Kidney glomerular epithelial cell (primary cell): Measurements from ENCODE around the gene FOXP1.
"Not testable (repeated sequence)": the region's sequence is repeated elsewhere in the genome, so short reads cannot be mapped to it uniquely, and the experiment has no call there.

Experiments used
- DNase-seq: peaks from one replicate; lab custom pipeline; 2025; lab: John Stamatoyannopoulos, UW

Gene FOXP1

DNA sequence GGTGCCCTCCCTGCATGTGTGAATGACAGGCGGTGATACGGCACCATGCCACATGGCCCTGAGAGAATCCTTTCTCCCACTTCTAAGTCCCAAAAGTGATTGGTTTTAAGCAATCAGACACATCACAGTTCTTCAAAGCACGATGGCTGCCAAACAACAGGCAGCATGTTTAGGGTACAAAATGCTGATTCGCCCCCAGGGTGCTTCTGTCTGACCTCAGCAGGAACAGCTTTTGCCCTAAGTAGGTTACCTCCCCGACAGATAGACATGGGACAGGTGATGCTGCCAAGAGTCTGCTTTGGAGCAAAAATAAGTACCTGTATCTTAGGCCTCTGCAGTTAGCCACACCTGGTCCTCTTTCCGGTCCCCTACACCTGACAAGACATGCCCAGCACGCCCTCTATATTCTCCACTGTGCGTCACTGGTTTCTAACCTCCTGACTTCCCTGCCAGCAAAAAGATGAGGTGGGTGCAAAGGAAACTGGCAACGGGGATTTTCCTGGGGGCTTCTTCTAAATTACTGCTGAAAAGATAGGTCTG, 549.8 kb downstream of the FOXP1 start:
- DNase-seq = no peak

DNA sequence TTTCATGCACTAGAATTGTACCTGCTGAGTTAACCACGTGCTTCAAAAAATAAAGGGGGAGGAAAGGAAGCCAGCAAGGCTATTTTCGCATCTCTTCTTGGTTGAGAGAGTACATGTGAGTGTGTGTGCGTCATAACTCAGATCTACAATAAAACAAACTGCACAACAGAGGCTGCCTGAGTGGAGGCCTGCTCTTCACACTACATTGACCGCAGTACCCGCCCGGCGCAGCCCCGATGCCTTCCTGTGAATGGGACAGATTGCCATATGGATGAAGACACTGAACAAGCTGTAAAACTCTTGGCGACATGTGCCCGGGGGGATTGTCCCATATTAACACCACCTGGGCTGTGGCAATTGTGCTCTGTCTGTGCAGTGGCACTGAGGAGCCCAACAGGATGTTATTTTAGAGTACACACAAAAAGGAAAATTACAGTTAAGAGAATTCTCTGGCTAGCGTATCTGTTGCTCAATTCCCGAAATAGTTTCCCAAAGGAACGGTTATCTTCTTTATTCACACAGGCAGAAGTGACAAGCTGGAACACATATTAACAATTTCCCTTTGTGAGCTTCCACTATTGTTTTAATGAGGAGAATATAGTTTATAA, 551.5 kb downstream of the FOXP1 start:
- no peak for DNase-seq

DNA sequence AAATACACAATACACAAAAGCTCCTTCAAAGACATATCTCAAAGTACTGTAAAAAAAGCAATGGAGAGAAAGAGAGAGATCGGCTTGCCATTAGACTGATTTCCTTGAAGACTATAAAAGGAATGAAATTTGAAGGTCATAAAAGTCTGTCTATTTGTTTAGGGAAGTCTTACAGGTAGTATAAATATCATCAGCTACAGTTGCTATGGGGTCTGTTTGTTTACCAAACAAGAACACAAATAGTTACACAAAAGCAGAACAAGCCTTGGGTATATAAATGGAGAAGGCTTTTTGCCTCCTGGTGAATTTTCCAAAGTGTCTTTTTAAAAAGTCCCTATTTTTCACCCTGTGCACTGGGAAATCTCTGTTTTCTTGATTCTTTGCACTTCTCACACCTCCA, 552.3 kb downstream of the FOXP1 start:
- no peak for DNase-seq

DNA sequence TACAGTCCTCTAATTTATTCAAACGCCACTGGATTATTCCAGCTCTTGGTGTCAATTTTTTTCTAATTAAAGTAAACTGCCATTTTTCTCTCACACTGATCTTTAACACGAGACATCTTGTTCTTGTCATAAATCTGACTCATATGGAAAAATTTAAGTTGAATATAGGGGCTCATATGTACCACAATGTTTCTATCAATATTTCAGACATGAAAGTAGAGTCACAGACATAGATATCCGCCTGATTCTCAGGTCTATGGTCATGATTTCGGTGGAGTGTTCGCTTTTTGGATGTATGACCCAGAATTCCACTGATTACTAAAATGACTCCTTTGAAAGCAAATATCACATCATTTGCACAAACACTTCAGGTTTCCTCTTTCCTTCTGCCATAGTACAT, 552.8 kb downstream of the FOXP1 start:
- DNase-seq = no peak

DNA sequence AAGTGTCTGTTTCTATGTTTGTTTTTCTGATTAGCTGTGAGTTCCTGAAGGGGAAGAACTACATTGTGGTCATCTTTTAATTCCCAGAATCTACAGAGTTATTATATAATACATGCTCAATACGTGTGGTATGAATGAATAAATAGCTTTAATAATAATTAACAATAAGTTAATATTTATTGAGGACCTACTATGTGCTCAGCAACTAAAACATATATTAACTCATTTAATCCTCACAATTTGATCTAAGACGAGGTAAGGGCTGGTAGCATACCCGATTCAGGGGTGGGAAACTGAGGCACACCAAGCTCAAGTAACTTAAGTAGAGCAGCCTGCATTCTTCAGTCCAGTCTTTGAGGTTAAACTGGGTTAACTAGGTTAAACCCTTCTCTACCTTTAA, 553.8 kb downstream of the FOXP1 start:
- DNase-seq = no peak

DNA sequence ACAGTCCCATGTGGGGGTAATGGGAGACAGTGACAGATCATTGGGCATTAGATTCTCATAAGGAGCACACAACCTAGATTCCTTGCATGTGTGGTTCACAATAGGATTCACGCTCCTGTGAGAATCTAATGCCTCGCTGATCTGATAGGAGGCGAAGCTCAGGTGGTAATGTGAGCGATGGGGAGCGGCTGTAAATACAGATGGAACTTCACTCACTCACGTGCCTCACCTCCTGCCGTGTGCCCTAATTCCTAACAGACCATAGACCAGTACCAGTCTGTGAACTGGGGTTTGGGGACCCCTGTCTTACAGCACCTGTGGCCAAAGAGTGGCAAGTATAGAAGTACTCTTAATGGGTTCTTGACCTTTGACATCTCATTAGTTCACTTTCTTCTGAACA, 554.7 kb downstream of the FOXP1 start:
- DNase-seq = no peak

DNA sequence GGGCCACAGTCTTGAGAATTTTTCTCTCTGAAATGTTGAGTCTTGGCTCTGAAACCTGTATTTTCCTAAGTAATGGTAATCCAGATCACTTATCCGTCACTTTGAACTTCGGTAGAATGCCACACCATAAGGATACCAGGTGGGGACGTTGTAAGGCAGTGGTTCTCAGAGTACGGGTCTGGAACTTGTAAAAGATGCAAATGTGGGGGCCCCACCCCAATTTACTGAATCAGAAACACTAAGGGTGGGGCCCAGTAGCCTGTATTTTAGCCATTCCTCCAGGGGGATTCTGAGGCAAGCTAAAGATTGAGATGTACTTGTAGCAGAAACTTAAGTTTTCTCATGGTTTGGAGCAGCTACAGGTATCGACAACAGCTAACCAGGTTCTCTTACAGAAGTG, 555.3 kb downstream of the FOXP1 start:
- DNase-seq = no peak

DNA sequence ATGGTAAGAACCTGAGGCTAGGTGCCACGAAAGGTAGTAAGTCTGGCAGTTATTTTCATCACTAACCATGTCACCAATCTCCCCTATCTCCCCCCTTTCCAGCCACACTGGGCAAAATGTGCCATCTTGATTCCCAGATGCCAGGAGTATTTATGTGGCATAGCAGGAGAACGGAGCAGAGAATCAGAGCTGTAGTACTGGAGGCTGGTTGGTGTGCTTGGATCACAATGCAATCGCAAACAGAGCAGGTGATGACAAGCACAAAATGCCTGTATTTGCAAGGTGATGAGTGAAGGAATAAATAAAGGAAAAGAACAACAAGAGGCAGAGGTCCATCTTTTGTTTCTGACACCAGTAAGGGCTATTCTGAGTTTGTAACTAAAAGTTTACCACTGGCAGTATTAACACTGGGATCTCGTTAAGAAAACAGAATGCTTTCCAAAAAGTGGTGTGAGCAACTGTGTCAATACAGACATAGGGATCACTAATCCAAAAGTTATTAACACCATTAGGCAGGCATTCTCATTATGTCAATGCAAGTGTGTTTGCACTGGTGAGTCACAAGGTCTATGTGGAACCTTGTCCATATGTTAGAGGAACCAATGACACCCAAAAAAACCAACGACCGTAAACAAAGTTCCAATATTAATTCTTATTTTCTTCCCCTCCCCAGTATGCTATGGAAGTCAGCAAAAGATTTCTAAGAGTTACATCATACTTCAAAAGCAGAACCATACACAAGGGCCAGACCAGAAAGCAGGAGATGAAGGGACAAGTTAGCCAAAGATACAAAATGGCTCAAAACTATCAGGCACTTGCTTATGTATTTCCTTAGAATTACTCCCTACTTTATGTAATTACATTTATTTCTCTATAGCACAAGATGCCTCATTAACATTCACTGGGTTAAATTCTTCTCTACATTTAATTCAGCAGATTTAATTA, 556.6 kb downstream of the FOXP1 start:
- DNase-seq = no peak

DNA sequence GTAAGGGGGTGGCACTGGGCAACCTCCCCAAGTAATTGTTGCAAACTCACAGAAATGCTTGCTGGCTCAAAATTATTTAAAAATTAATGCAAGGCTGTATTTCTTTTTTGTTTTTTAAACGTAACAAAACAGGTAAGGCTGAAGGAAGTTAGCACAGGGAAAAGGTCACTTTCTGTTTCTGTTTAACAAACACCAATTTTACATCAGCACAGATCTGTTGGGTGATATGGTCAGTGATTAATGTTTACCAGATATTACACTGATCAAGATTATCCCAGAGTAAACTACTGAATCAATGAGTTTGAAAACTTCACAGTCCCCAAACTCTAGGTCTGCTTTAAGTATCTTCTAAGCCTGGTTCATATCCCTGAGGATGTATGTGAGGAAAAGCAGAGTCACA, 558.0 kb downstream of the FOXP1 start:
- no peak for DNase-seq

DNA sequence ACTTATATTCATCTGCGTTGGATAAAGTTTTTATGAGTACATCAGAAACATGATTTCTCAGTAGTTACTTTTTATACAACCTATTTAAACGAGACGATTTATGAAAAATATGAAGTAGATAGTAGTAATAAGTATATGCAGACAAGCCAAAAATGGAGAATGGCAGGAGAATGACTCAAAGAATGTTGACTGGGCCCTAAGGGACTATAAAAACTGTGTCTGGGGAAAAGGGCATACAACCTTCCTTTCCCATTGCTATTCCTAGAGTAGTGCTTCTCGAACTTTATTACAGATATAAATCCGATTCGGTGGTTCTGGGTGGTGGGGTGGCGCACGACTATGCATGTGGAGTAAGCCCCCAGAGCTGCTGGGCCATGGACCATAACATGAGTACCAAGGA, 558.5 kb downstream of the FOXP1 start:
- DNase-seq = no peak

DNA sequence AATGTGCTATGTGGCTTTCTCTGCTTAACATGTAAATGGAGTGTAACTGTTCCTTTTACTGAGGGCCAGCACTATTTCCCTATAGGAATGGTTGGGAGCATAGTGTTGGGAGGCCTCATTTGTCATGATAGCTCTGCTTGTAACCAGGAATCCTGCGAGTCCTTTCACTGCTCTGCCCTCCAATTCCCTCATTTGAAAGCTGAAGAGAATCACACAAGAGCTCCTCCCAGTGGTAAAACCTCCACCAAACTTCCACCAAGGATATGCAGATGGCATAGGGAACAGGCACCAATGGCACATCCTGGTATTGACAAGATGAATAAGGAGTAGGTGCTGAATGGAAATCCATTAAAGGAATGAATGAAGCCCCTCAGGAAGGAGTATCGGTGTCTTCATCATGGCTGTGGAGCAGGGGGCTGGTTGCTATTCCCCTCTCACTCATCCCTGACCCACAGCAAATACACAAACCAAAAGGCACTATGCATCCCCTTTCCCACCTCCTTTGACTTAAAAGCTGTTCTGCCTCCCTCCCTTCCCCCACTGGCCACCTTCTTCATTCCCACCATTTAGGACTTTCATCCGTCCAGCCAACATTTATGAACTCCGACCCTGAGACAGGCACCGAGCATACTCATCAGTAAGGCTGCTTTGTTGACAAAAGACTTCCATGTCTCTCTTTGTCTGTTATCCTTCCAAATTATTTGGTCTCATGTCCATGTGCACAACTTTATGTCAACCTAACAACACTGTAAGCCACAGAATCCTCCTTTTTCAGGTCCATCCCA, 560.8 kb downstream of the FOXP1 start:
- no peak for DNase-seq

DNA sequence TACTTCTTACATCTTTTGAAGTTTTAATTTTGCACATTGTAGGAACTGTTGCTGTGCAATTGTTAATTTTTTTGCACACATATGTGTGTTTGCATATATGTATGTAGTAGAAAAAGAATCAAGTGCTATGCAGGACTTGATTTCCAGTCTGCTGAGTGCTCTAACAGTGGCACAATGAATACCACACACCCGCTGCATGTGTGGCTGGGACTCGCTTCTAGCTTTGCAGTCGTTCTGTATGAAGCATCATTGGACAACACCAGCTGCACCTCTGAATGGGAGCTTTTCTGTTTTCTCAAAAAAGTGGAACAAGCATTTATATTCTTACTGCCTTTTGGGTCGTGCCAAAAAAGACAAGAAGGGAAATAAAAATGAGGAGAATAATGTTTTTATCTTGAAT, 564.7 kb downstream of the FOXP1 start:
- DNase-seq = no peak

DNA sequence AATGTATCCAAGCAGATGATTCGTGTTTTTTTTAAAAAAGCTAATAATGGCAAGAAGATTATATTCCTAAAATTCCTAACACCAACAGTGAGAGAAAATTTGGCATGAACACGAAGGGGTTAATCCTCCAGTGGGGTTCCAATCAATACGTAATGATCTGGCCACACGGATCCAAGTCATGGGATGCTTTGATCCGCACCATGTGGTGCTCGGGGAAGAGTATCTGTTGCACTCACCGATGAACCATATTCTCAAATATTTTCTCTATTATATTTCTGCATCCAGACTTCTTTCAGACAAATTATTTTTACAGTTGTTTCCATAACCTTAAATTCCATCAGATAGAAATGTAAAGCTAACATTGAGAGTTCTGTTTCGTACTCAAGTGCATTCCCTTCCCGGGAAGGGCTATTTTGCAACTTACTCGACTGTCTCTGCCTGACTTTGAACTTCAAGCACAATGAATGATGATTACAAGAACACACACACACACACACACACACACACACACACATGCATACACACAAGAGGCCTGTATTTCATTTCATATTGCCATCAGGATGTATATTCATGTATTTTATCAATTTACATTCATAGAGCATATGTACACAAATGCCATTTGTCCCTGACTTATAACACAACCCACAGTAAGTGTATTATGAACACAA, 567.2 kb downstream of the FOXP1 start:
- DNase-seq = no peak

DNA sequence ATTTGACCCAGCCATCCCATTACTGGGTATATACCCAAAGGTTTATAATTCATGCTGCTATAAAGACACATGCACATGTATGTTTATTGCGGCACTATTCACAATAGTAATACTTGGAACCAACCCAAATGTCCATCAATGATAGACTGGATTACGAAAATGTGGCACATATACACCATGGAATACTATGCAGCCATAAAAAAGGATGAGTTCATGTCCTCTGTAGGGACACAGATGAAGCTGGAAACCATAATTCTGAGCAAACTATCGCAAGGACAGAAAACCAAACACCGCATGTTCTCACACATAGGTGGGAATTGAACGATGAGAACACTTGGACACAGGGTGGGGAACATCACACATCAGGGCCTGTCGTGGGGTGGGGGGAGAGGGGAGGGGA, 568.9 kb downstream of the FOXP1 start:
- DNase-seq = not testable (repeated sequence)

DNA sequence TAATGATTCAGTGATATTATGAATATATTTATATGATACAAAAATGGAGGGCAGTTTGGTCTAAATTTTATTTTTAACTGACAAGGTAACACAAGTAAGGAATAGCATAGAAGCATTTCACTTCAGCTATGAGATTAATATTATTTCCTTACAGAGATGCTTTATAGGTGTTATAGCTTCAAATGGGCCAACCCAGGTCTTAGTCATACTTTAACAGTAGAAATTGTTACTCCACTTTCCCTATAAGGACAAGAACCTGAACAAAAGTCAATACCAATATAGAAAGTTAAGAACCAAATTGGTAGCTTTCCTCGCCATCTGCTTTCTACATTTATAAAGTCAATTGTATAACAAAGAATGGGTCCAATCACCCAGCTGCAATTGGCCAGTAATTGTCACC, 570.6 kb downstream of the FOXP1 start:
- DNase-seq = no peak

DNA sequence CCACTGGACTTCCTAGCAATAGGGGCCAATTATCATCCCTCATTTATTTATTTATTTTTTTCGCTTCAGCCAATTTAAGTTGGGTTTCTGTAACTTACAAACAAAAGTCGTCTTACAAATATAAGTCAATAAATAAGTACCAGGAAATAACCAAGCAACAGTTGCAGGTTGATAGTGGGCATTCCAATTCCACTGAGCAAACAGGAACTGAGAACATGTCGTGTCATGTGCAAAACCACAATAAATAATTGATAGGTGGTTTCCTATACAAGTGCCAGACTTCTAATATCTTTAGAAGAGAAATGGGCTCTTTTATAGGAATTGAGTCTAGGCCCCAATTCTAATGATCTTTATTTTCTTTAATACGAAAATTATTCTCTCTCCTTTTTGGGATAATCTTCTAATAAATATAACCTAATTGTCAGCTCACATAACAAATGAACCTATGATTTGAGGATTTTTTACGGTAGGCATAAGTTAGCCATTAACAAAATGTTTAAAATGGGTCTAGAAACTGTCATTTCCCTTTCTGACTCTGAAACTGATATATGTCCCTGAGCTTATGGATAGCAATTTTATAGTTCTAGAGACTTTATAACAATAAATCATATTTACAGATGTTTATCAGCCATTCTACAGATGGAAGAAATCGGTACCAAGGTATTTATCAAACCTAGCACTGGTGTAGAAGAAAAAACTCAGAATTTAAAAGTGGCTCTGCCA, 571.8 kb downstream of the FOXP1 start:
- no peak for DNase-seq

DNA sequence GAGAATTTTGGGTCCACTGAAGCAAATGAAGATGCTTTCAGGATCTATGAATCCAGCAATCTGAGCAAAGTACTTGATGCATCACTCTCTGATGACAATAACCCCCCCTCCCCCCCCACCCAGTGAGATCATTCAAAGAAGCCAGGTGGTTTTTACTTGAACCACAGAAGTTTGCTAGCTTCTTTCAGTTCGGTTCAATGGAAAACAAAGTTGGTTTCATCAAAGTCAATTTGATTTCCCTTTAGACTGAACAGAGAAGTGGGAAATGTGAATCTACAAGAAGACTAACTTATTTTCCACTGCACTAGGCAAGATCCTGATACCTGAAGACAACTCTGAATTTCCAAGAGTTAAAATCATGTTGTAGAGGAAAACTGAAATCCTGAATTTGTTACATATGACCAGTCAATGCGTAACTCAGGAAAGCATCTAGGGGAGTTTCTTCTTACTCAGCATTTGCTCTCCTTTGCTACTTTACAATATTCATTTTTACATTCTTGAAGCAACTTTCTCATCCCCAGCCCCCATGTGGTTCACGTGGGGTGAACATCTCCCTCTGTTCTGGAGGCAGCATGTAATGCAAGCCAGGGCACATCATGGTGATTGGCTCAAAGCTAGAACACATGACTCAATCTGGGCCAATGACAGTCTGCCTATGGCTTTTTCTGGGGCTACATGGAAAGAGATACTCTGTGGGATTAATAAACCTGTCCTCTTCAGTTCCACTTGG, 572.6 kb downstream of the FOXP1 start:
- peak; percentile 18 for DNase-seq

DNA sequence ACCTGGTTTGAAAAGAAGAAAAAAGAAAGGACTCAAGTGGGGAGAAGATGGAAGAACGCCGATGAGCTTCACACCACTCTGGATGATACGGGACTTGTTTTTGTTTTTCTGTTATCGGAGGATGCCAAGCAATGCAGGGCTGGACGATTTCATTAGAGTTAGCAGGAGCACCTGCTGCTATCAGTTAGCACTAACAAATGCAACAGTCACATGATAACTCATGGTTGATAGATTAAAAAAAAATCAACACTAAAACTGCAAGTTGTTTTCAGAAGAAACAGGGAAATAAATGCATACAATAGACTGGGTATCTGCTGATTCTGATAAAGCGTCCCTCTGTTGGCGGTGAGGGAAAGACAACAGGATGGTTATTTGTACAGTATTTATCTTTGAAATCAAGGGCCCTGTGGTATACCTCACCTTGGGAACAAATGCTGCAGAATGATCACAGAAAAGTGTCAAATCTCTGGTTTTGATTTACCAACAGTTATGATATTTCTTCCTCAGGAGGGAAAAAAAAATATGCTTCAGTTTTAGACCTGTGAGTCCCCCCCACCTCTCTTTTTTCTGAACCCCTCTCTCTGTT, 575.1 kb downstream of the FOXP1 start:
- no peak for DNase-seq

DNA sequence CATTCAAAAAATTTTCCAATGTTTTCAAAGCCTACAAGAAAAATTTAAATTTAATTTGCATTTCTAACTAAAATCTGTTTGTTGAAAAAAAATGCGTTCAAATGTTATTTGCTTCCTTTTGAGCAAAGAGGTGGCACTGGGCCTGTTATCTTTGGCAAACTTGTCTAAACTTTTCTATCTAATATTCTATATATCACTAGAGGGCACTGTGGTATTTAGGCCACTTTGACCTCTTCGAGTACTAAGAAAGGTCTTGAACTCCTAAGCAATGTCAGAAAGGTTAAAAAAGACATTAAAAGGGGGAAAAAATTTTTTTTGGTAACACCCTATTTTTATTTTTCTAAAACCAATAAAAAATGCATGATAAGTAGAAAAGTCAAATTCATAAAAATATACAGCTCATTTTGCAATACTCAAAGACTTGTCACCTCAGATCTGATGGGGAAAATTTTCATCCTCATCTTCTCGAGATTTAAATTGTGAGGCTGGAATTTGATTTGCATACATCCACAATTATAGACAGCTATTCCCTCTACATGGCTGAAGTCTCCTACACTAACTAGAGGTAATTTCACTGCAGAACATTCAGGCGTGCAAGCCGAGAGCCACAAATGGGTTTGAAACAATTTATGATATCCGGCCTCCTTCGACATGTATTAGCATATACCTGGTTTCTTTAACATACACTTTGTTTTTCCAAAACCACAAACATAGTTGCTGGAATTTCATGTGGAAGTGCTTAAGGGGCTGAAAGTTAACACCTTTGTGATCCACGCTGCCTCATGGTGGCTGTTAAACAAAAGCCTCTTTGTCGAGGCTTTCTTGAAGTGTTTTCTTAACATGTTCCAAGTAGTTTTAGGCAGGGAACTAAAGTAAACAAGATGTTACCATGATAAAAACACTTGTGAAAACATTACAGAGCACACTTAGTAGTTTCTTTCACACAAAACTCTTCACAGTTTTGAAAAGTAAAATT, 576.4 kb downstream of the FOXP1 start:
- DNase-seq = peak; percentile 13
